CD4-positive, alpha-beta T cell treated with Interleukin-6 for 4 hours (primary cell): ENCODE results near the gene ZNF462.

ENCODE experiments used
- DNase-seq: peaks from one replicate; pipeline ENCODE4 v3.0.0-alpha.2; 2020; ENCODE audit warnings: mixed read lengths

ZNF462 gene

GRCh38 chr9:106864373-106865143 is 1.6 kb downstream of the ZNF462 start:
- DNase-seq: no peak

DNA sequence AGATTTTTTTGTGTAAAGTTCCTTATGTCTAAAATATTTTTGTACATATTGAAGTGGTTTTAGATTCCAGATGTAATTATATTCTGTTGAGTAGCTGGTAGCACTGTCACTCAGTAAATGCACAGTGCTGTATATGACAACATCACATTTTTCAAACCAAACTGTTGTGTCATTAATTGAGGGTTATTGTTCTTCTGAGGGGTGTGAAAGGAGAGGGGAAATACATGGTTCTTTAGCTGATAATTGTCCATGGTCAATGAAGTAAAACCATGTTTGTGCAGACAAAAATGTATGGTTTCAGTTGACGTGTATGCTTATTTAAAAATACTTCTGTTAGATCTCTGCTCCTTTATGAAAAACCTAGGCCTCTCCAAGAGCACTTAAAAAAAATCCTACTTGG is 3.3 kb downstream of the ZNF462 start:
- DNase-seq: no peak

DNA sequence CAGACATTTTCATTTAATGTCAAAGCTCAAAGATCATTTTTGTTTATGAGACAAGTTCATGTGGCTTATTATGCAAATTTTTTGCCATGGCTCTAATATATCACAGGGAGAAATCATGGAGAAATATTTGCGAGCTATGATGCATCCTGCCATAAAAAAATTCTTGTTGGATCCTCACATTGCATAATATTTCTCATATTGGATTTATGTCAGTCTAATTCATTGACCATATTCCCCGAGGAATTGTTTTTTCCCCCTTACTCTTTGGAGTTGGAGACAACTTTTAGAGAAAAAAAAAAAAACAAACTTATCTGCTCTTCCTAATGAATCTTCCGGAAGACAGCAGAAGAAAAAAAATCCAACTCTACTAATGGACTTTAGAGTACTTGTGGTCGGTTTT is 4.3 kb downstream of the ZNF462 start:
- DNase-seq: no peak

DNA sequence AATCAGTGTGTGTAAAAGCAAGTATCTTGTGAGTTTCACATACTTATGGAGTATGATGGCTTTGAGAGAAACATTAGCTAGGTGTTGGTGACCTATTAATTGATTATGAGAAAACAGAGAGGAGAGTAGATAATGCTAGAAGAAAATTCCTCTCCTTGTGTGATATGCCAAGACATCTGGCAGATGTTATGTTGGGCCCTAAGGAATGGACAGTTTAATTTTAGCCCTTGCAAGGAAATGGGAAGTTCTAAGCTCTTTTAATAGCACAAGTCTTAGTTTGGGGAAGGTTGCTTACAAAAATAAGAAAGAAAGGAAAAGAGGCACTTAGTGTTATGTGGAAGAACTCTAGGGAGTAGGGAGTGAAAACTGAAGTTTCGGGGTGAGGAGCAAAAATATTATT is 5.1 kb downstream of the ZNF462 start:
- no peak for DNase-seq

GRCh38 chr9:106868565-106868964 is 5.6 kb downstream of the ZNF462 start:
- no peak for DNase-seq

DNA sequence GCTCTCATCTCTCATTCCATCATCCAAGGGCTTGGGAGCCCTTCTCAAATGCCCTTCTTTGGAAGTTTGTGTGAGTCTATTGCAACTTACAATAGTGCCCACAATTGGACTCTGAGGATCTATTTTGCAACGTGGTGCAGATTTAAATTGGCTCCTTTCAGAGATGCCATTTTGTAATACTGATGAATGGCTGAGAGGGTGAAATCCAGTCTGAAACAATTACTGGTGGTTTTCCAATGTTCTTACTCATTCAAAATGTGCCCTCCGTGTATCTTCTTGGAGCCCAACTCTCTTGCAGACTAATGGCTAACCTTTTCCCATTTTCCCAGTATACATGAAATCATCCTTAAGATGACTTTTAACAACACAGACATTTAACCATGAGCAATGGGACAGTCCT is 6.1 kb downstream of the ZNF462 start:
- no peak for DNase-seq

GRCh38 chr9:106869458-106869857 is 6.5 kb downstream of the ZNF462 start:
- no peak for DNase-seq

DNA sequence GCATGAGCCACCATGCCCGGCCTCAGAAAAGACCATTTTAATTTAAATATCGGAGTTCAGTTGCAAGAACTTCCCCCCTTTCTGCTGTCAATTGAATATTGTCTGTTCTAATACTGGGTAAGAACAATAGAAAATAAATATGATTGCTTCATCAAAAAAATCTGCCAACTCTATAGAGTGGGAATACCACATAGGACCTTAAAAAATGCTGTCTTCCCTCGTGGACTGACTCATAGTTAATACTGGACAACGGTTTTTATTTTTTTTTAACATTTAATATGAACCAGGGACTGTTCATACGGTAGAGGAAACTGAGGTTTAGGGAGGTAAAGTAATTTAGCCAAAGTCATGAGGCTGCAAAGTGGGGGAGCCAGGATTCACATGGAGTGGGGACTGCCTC is 9.7 kb downstream of the ZNF462 start:
- no peak for DNase-seq

DNA sequence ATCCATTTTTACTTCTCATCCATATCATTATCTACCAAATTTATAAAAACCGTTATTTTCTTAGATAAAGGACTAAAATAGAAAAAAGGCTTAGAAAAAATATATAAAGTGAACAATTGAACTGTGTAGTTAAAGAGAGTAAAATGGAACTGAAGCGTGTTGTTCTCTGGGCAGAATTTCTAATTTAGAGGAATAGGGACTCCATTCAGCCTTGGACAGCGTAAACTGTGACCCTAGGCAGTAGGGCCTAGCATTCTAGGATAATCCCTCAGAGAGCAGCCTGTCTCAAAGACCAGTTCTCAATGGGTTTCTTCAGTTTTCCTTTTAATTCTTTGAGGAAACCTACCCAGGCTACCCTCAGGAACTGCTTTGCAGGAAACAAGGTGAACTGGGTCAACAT is 11.1 kb downstream of the ZNF462 start:
- DNase-seq: no peak

DNA sequence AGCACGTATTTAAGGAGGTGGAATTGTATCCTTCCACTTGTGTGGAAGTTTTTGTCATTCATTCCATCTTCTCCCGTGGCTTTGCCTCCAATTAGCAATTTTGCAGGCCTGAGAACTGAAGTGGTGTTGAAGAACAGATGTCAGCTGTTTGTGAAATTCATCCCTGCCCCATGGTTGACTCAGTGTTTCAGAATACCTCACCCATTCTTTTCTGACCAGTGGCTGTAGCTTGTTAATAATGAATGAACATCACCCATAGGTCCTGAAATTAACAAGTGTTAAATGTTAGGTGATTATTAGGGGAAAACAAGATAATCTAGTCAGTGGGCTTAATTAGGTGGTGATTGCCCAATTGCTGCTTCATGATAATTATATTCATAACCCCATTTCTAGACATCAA is 11.7 kb downstream of the ZNF462 start:
- DNase-seq: no peak

DNA sequence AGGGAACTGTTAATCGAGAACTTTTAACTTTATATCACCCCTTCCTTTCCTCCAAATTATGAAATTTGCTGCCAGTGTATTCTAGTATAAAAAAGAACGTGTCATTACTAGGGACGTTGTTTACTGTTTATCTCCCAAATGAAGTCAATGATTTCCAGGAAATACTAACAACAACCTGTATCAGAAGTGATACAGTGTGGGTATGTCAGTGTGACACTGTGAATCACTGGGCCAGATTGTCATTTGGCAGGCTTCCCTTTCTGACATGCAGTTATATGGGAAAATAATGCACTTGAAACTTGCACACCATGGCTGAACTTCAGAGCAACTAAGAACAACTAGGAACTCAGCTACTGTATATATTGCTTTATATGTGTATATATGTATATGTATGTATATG is 12.6 kb downstream of the ZNF462 start:
- DNase-seq: no peak

DNA sequence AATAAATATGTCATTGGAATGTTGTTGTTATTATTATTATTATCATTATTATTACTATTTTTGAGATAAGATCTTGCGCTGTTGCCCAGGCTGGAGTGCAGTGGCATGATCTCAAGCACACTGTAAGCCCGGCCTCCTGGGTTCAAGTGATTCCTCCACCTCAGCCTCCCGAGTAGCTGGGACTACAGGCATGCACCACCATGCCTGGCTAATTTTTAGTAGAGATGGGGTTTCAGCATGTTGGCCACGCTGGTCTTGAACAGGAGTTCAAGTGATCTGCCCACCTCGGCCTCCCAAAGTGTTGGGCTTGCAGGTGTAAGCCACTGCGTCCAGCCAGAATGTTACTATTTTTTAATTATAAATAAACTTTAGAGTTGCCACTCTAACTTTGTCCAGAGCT is 14.4 kb downstream of the ZNF462 start:
- no peak for DNase-seq

GRCh38 chr9:106878081-106878837 is 15.3 kb downstream of the ZNF462 start:
- no peak for DNase-seq

DNA sequence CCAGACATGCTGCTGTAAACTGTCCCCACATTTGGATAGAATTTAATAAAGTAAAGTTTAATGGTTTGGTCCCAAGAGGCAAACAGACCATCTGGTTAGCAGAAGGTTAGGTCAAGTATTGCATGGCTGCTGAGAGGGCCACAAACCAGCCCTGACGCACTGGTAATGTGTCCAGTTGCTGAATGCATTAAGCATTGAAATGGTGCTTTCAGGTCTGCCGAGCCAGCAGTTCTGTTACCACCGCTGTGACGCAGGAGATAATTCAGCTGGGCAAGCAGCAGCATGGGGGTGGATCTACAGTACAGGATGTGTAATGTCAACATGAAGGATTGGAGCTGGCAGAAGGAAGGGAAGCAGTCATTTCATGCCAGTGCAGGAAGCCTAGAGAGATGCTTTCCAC is 16.0 kb downstream of the ZNF462 start:
- no peak for DNase-seq

DNA sequence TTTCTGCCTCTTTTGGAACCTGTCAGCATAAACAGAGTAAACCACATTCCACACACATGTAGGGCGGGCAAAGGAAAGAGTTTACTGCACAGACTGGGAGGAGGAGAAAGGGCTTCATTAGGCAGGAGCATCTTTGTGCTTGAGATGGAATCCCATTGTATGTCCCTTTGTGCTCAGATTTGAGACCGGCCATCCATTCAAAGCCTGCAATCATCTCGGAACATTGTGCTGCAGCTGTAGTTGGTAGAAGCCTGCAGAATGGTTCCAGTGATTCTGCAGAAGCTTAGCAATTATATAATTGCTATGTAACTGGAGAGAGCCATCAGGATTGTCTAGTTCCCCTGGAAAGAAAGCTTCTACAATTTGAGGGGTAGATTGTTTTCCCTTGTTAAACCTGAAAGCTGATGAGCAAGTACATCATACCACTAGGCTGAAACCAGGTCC is 16.5 kb downstream of the ZNF462 start:
- no peak for DNase-seq

GRCh38 chr9:106880081-106880480 is 17.1 kb downstream of the ZNF462 start:
- no peak for DNase-seq

GRCh38 chr9:106880863-106881262 is 17.9 kb downstream of the ZNF462 start:
- no peak for DNase-seq

GRCh38 chr9:106883030-106883429 is 20.1 kb downstream of the ZNF462 start:
- DNase-seq: no peak

GRCh38 chr9:106883626-106884190 is 20.7 kb downstream of the ZNF462 start:
- no peak for DNase-seq

DNA sequence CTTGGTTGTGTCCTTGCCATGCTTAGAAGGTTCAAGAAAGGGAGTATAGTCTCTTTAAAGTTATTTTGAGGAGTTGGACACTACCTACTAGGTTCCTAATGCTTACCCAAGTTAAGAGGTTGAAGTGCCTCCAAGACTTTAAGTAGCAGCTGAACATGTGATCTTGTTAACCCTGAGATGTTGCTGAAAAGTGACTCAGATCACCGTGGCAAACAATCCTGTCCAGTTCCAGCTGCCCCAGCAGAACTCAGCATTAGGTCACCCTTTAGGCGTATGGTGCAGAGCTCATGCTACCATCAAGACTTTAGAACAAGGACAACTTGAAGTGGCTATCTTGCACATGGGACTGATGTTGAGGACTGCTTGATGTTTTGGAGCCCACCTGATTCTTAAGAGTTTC is 22.5 kb downstream of the ZNF462 start:
- DNase-seq: no peak

DNA sequence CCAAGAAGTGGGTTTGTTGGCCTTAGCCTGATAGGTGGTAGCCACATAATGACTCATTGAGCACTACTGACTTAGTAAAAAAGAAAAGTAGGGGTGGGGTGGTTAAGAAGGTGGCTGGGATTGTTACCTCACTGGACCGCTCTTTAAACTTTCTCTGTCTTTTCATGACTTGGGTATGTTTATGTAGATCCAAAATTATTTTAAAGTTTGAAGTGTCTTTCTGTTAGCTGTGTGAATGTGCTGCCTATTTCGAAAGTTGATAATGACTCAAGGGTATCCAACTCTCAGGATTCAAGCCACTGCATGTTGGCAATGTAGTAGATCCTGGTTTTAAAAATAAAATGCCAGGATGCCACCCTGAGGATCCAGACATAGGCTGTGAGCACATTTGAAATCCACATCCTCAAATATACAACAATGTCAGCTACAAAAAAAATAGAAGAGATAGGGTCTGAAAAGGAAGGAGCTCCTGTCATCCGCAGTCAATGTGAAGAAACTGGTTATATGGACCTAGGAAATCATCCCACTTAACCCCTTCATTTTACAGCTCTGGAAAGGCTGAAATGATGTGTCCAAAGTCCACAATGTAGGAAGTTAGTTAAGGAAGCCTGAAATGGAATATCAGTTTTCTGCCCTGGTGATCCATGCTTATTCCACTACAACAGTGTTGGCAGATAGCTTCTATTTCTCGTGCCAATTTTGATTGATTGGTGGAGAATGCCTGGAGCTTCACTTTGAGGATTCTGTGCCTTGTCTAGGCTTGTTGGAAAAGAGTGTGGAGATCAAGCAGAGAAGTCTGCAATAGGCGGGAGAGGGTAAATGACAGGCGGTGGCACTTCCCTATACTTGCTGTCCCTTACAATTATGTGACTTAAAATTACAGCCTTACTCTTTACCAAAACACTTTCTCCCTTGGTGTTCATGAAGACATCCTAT is 23.4 kb downstream of the ZNF462 start:
- DNase-seq: no peak

- DNase-seq: no peak
These were observed 24.1 kb downstream of the ZNF462 start for GRCh38 chr9:106887066-106887465.

DNA sequence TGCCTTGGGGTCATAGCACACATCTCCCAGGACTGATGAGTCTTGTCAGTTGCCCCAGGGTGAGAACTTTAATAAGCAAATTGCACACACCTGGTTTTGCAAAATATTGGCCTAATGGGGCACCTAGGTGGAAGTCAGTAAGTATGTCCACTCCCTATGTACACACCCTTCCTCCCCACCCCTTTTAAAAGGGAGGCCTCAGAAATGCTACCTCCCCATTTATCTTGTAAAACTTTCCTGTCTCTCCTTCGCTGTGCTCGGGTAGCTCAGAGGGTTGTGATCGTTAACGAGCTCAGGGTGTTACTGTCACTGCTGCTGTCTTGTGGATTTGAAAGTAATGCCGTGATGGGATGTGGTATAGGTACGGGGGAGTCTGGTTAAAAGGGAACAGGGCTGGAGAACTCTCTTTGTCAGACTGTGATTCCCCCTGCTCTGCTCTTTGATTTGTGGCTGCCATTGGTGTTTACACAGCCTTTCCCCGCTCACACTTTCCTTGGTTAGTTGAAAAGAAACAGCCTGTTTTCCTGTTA is 26.2 kb downstream of the ZNF462 start:
- no peak for DNase-seq
